Liver (tissue), 9 donors: ENCODE data around the gene ITM2C. TPM values are rescaled to one million over a fixed set of nuclear protein-coding genes. Genes with fewer than 3 reads are reported as not detected.

Experiments
- DNase-seq: peaks from one replicate; pipeline ENCODE4 v3.0.0-alpha.2; 2017; ENCODE audit warnings: low spot score
- H3K27ac ChIP-seq, 2 donors: one replicate each; pipeline ENCODE4 v1.7.0; 2013; ENCODE audit warnings: inconsistent platforms in 2 of 2, low read length in 2 of 2, control low read depth in 1 of 2, low read depth in 1 of 2, mild to moderate bottlenecking in 1 of 2
- H3K27me3 ChIP-seq, 4 donors: one replicate each; pipeline versions ENCODE4 v1.6.1 to v1.7.0; 2013; ENCODE audit warnings: low read length in 3 of 4, inconsistent platforms in 1 of 4, mild to moderate bottlenecking in 1 of 4, moderate library complexity in 1 of 4; ENCODE audit not compliant: control insufficient read depth in 4 of 4, insufficient read depth in 4 of 4
- H3K36me3 ChIP-seq, 4 donors: one replicate each; pipeline versions ENCODE4 v1.6.1 to v1.7.0; 2013; ENCODE audit warnings: low read length in 3 of 4, mild to moderate bottlenecking in 3 of 4, low read depth in 1 of 4, moderate library complexity in 1 of 4; ENCODE audit not compliant: control insufficient read depth in 4 of 4, insufficient read depth in 3 of 4
- H3K4me1 ChIP-seq, 4 donors: one replicate each; pipeline versions ENCODE4 v1.6.1 to v1.7.0; 2013; ENCODE audit warnings: low read length in 3 of 4, mild to moderate bottlenecking in 3 of 4, moderate library complexity in 1 of 4; ENCODE audit not compliant: control insufficient read depth in 4 of 4, insufficient read depth in 4 of 4
- H3K4me3 ChIP-seq, 3 donors: one replicate each; pipeline versions ENCODE4 v1.6.1 to v1.7.0; 2013; ENCODE audit warnings: low read length in 3 of 3, control low read depth in 1 of 3, low read depth in 1 of 3, mild to moderate bottlenecking in 1 of 3
- H3K9ac ChIP-seq, 2 donors: one replicate each; pipeline ENCODE4 v1.7.0; 2013; ENCODE audit warnings: low read length in 2 of 2, mild to moderate bottlenecking in 2 of 2, moderate library complexity in 2 of 2, control low read depth in 1 of 2, low read depth in 1 of 2
- H3K9me3 ChIP-seq, 4 donors: one replicate each; pipeline versions ENCODE4 v1.6.1 to v1.7.0; 2013; ENCODE audit warnings: low read length in 3 of 4; ENCODE audit not compliant: control insufficient read depth in 4 of 4
- EGR1 ChIP-seq, 2 donors: IDR thresholded peaks; 2 replicates each; pipeline ENCODE4 v1.6.1; 2016 to 2018; ENCODE audit warnings: antibody characterized with exemption in 2 of 2, low read depth in 2 of 2
- FOXA1 ChIP-seq: IDR thresholded peaks from 2 replicates; pipeline ENCODE4 v1.6.1; 2016; ENCODE audit warnings: antibody characterized with exemption
- FOXA2 ChIP-seq: IDR thresholded peaks from 2 replicates; pipeline ENCODE4 v1.6.1; 2016; ENCODE audit warnings: antibody characterized with exemption
- GABPA ChIP-seq, 2 donors: IDR thresholded peaks in 1 of 2; conservative IDR thresholded peaks in 1 of 2; 2 replicates each; pipeline ENCODE4 v1.6.1; 2016; ENCODE audit warnings: antibody characterized with exemption in 2 of 2, mild to moderate bottlenecking in 1 of 2, moderate library complexity in 1 of 2
- HNF4A ChIP-seq, 2 donors: conservative IDR thresholded peaks; 2 replicates each; pipeline ENCODE4 v1.6.1; 2016; ENCODE audit warnings: antibody characterized with exemption in 2 of 2, mild to moderate bottlenecking in 2 of 2
- HNF4G ChIP-seq: IDR thresholded peaks from 2 replicates; pipeline ENCODE4 v1.6.1; 2016; ENCODE audit warnings: antibody characterized with exemption
- JUND ChIP-seq, 2 donors: IDR thresholded peaks; 2 replicates each; pipeline ENCODE4 v1.6.1; 2016; ENCODE audit warnings: antibody characterized with exemption in 2 of 2
- NR2F2 ChIP-seq: IDR thresholded peaks from 2 replicates; pipeline ENCODE4 v1.6.1; 2016; ENCODE audit warnings: antibody characterized with exemption
- RAD21 ChIP-seq, 2 donors: IDR thresholded peaks; 2 replicates each; pipeline ENCODE4 v1.6.1; 2016; ENCODE audit warnings: antibody characterized with exemption in 2 of 2, mild to moderate bottlenecking in 2 of 2
- RXRA ChIP-seq, 2 donors: IDR thresholded peaks; 2 replicates each; pipeline ENCODE4 v1.6.1; 2017 to 2018; ENCODE audit warnings: antibody characterized with exemption in 2 of 2, mild to moderate bottlenecking in 1 of 2
- SP1 ChIP-seq: IDR thresholded peaks from 2 replicates; pipeline ENCODE4 v1.6.1; 2018; ENCODE audit warnings: antibody characterized with exemption, mild to moderate bottlenecking
- TAF1 ChIP-seq: conservative IDR thresholded peaks from 2 replicates; pipeline ENCODE4 v1.6.1; 2016; ENCODE audit warnings: antibody characterized with exemption, mild to moderate bottlenecking
- YY1 ChIP-seq: IDR thresholded peaks from 2 replicates; pipeline ENCODE4 v1.6.1; 2016; ENCODE audit warnings: antibody characterized with exemption, mild to moderate bottlenecking
- WGBS: extraction: QIAGEN DNeasy Blood & Tissue Kit; methylation state at CpG from one replicate; pipeline ENCODE4 v1.1.7; 2013; 5-methylcytosine and 5-hydroxymethylcytosine counted together
- polyA plus RNA-seq, 2 donors: library from polyadenylated mRNA; stranded (reverse) in 1 of 2; unstranded in 1 of 2; fragments of 200-250 nt in 1 of 2; fragments of >200 nt in 1 of 2; fragmentation: Nextera tagmentation in 1 of 2; extraction: Ambion mirVana in 1 of 2; gene quantifications; one replicate each; pipeline versions ENCODE4 v1.2.1 to v1.2.3, GENCODE V29; 2013 to 2015
- total RNA-seq, 2 donors: library from RNA; depleted of rRNA; stranded (reverse); fragments of >200 nt; gene quantifications; one replicate each; pipeline ENCODE4 v1.2.3, GENCODE V29; 2014
- TF ChIP-seq, protein P1 (sequence below): IDR thresholded peaks from 2 replicates; pipeline ENCODE4 v1.6.1; 2016; ENCODE audit warnings: antibody characterized with exemption
- TF ChIP-seq, protein P2 (sequence below): IDR thresholded peaks from 2 replicates; pipeline ENCODE4 v1.6.1; 2016; ENCODE audit warnings: antibody characterized with exemption
- TF ChIP-seq, protein P3 (sequence below): IDR thresholded peaks from 2 replicates; pipeline ENCODE4 v1.6.1; 2016; ENCODE audit warnings: antibody characterized with exemption
- TF ChIP-seq, protein P4 (sequence below): fragments of 150-350 bp; IDR thresholded peaks from 2 replicates; pipeline ENCODE4 v1.5.1; 2017; ENCODE audit warnings: improper control_type of control experiment, low read depth, low read length; ENCODE audit not compliant: missing input control
- donor health status: healthy.
- donor health status: healthy.
- donor health status: healthy.
- donor health status: healthy.
- donor health status: healthy.

The ITM2C gene
- total and polyA plus RNA-seq, 4 donors = 13.6 to 45.2 (median 27.6) TPM

DNA sequence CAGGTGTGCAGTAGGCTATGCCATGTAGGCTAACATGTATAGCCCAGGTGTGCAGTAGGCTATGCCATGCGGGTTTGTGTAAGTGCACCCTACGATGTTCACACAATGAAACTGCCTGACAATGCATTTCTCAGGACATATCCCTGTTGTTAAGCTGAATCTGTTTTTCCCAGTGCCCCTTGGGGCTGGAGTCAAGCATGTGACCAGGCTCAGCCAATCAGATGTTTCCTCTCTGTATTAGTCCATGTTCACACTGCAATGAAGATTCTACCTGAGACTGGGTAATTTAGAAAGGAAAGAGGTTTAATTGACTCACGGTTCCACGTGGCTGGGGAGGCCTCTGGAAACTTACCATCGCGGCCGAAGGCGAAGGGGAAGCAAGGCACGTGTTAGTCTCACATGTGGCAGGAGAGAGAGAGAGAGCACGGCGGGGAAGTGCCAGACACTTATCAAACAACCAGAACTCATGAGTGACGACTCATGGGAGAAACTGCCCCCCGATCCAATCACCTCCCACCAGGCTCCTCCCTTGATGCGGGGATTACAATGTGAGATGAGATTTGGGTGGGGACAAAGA lies 24.2 kb downstream of the ITM2C start:
- no peaks in the 10 kb centered on the region for H3K27me3 ChIP-seq
- no peaks in the 10 kb centered on the region for H3K36me3 ChIP-seq
- H3K9ac ChIP-seq = no peak overlapping the region
- DNase-seq = no peak
- peaks cover 0 to 4% (median 3%) of the 10 kb centered on the region in 4 donors for H3K9me3 ChIP-seq
- H3K4me1 ChIP-seq = no peaks in the 10 kb centered on the region
- TF ChIP-seq, protein P1, sequence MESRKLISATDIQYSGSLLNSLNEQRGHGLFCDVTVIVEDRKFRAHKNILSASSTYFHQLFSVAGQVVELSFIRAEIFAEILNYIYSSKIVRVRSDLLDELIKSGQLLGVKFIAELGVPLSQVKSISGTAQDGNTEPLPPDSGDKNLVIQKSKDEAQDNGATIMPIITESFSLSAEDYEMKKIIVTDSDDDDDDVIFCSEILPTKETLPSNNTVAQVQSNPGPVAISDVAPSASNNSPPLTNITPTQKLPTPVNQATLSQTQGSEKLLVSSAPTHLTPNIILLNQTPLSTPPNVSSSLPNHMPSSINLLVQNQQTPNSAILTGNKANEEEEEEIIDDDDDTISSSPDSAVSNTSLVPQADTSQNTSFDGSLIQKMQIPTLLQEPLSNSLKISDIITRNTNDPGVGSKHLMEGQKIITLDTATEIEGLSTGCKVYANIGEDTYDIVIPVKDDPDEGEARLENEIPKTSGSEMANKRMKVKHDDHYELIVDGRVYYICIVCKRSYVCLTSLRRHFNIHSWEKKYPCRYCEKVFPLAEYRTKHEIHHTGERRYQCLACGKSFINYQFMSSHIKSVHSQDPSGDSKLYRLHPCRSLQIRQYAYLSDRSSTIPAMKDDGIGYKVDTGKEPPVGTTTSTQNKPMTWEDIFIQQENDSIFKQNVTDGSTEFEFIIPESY = no peak
- TF ChIP-seq FOXA1 (no peak), NR2F2 (no peak), TAF1 (no peak)
- WGBS = 91% methylated on average over 14 of the region's 14 CpGs
- H3K27ac ChIP-seq = no peak overlapping the region
- no peak overlapping the region for H3K4me3 ChIP-seq

DNA sequence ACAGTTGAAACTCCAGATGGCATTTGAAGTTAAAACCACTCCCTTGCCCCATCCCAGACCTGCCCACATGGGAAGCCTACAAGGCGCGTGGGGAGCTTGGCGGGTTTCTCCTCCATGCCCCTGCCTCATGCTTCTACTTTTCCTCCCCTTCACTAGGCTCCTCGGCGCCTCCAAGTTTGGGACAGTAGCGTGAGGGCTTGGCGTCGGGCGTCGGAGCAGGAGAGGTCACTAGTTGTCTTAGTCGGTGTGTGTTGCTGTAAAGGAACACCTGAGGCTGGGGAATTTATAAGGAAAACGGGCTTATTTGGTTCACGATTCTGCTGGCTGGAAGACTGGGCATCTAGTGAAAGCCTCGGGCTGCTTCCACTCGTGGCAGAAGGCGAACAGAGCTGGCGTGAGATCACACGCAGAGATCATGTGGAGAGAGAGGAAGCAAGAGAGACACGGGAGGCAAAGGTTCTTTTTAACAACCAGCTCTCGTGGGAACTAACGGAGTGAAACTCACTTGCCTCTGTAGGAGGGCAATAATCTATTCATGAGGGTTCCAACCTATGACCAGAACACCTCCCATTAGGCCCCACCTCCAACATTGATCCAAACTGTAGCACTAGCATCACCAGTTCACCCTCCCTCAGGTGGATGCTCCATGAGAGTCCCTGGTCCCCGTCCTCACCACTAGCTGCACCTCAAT lies 25.3 kb downstream of the ITM2C start:
- TF ChIP-seq, protein P2, sequence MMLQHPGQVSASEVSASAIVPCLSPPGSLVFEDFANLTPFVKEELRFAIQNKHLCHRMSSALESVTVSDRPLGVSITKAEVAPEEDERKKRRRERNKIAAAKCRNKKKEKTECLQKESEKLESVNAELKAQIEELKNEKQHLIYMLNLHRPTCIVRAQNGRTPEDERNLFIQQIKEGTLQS = no peak
- H3K9me3 ChIP-seq = peaks cover 0 to 4% (median 3%) of the 10 kb centered on the region in 4 donors
- H3K27me3 ChIP-seq = no peaks in the 10 kb centered on the region
- H3K9ac ChIP-seq = no peak overlapping the region
- H3K4me3 ChIP-seq = no peak overlapping the region
- no peak overlapping the region for H3K27ac ChIP-seq
- WGBS = 80% methylated on average over 22 of the region's 22 CpGs
- H3K4me1 ChIP-seq = no peaks in the 10 kb centered on the region
- DNase-seq = no peak
- H3K36me3 ChIP-seq = no peaks in the 10 kb centered on the region

DNA sequence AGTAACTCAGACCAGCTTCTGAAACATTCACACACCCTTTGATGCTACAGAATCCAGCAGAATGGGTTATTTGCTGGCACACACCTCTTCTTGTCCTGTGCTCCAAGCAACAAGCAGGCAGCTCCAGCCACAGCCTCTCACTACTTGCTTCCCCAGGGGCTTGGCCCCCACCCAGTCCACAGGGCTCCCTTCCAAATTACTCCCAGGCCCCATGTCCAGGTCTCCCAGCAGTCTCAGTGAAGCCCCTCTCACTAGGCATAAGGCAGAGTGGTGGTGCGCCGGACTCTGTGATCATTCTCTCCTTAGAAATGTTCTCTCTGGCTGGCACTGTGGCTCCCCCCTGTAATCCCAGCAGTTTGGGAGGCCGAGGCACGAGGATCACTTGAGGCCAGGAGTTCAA lies 25.9 kb downstream of the ITM2C start:
- Histone ChIP-seq H3K4me3 (no peak overlapping the region), H3K36me3 (no peaks in the 10 kb centered on the region), H3K27me3 (no peaks in the 10 kb centered on the region), H3K9ac (no peak overlapping the region), H3K9me3 (peaks cover 0 to 4% (median 3%) of the 10 kb centered on the region in 4 donors), H3K4me1 (no peaks in the 10 kb centered on the region), H3K27ac (no peak overlapping the region)
- DNase-seq = no peak
- WGBS = 89% methylated on average over 4 of the region's 4 CpGs
- TF ChIP-seq GABPA (IDR thresholded peaks at IDR 0.05 in 1 of 2, conservative IDR thresholded peaks at IDR 0.05 in 1 of 2) (no peak), JUND (IDR thresholded peaks at IDR 0.05) (no peak), RAD21 (IDR thresholded peaks at IDR 0.05) (no peak), HNF4G (no peak), RXRA (IDR thresholded peaks at IDR 0.05) (no peak), SP1 (no peak), HNF4A (conservative IDR thresholded peaks at IDR 0.05) (no peak), TAF1 (no peak), EGR1 (IDR thresholded peaks at IDR 0.05; ENCODE audit: low read depth in 2 of 2) (no peak), NR2F2 (no peak), FOXA1 (no peak), FOXA2 (no peak), YY1 (no peak)
- TF ChIP-seq, protein P2 = no peak
- TF ChIP-seq, protein P3, sequence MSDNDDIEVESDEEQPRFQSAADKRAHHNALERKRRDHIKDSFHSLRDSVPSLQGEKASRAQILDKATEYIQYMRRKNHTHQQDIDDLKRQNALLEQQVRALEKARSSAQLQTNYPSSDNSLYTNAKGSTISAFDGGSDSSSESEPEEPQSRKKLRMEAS = no peak
- TF ChIP-seq, protein P4, sequence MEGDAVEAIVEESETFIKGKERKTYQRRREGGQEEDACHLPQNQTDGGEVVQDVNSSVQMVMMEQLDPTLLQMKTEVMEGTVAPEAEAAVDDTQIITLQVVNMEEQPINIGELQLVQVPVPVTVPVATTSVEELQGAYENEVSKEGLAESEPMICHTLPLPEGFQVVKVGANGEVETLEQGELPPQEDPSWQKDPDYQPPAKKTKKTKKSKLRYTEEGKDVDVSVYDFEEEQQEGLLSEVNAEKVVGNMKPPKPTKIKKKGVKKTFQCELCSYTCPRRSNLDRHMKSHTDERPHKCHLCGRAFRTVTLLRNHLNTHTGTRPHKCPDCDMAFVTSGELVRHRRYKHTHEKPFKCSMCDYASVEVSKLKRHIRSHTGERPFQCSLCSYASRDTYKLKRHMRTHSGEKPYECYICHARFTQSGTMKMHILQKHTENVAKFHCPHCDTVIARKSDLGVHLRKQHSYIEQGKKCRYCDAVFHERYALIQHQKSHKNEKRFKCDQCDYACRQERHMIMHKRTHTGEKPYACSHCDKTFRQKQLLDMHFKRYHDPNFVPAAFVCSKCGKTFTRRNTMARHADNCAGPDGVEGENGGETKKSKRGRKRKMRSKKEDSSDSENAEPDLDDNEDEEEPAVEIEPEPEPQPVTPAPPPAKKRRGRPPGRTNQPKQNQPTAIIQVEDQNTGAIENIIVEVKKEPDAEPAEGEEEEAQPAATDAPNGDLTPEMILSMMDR = no peak
- TF ChIP-seq, protein P1 = no peak
